MM.1S (cell line): ENCODE data around the gene GLRX3.

Experiments used
- CTCF ChIP-seq: fragments of 300-600 bp; sonication (generic); IDR thresholded peaks from 2 replicates; pipeline ENCODE4 v1.5.1; 2016; ENCODE audit warnings: antibody characterized with exemption, low read length, mixed read lengths
- EZH2 ChIP-seq: fragments of 300-600 bp; sonication (generic); optimal IDR thresholded peaks from 2 replicates; pipeline ENCODE3; 2017; ENCODE audit warnings: low read depth, mild to moderate bottlenecking, antibody characterized with exemption, low read length, mixed read lengths
- EZH2phosphoT487 ChIP-seq: fragments of 300-600 bp; sonication (generic); IDR thresholded peaks from 2 replicates; pipeline ENCODE4 v1.6.1; 2018; ENCODE audit warnings: antibody characterized with exemption, low read length

GRCh38 chr10:130167193-130167592, 31.0 kb downstream of the GLRX3 start:
- no peak for TF ChIP-seq EZH2
- no peak for TF ChIP-seq CTCF
- TF ChIP-seq EZH2phosphoT487 = no peak
